Rectal smooth muscle tissue (tissue), 1 donor: ENCODE results near the gene PKM.

Experiments
- H3K27ac ChIP-seq: one replicate; pipeline ENCODE4 v1.7.0; 2013; ENCODE audit warnings: low read depth, low read length, inconsistent platforms
- H3K27me3 ChIP-seq: one replicate; pipeline ENCODE4 v1.7.0; 2013; ENCODE audit warnings: low read length; ENCODE audit not compliant: control insufficient read depth, insufficient read depth
- H3K36me3 ChIP-seq: one replicate; pipeline ENCODE4 v1.7.0; 2013; ENCODE audit warnings: low read length; ENCODE audit not compliant: control insufficient read depth, insufficient read depth
- H3K4me1 ChIP-seq: one replicate; pipeline ENCODE4 v1.7.0; 2013; ENCODE audit warnings: low read length; ENCODE audit not compliant: control insufficient read depth, insufficient read depth
- H3K4me3 ChIP-seq: one replicate; pipeline ENCODE4 v1.7.0; 2013; ENCODE audit warnings: low read length
- H3K9ac ChIP-seq: one replicate; pipeline ENCODE4 v1.7.0; 2013; ENCODE audit warnings: low read length

The PKM gene

DNA sequence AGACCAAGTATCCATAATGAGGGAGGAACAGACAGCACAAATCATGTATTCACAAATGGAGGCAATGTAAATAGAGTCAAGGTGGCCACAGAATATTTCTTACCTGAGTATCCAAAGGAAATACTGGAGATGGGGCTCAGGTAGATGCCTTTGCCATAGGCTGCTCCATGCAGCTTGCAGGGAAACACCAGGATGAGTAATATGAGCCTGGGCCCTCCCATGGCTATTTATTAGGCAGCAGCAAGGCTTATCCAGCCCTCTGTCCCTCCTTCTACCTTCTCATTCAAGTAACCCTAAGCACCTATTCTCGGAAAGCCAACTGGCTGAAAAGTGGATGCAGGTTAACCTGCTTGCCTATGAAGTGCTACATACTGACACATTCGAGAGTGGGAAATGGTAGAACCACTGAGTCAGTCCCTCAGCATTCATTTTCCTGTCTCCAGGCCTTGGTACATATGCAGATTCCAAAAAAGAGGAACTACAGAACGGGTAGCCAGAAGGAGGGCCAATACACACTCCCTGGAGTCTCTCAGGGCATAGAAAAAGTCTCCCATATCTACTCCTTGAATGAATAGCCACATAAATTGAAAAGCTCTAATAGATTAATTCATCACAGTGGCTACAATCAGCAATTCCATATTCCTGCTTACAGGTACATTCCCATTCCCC, 18.3 kb upstream of the PKM start:
- H3K9ac ChIP-seq: no peak overlapping the region
- H3K27ac ChIP-seq: no peak overlapping the region
- no peak overlapping the region for H3K4me3 ChIP-seq
- no peaks in the 10 kb centered on the region for H3K27me3 ChIP-seq
- H3K4me1 ChIP-seq: no peaks in the 10 kb centered on the region
- peaks cover 30% of the 10 kb centered on the region for H3K36me3 ChIP-seq

DNA sequence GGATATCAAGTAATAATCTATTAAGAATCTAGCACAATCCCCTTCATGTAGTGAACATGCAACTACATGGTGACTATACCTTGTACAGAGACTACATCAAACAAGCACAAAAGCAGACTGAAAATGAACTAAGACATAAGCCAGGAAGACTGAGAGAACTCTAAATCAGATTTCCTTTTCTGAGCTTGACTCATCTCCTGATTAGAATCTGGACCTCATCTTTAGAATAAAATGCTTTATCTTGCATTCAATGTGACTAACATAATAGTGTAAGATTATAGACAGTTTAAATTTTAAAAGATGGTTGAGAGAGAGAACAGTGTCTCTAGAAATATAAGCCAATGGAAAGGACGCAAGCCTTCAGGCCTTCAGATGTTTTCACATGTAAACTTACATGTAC, 17.5 kb upstream of the PKM start:
- H3K4me3 ChIP-seq: no peak overlapping the region
- no peaks in the 10 kb centered on the region for H3K4me1 ChIP-seq
- H3K27me3 ChIP-seq: no peaks in the 10 kb centered on the region
- H3K27ac ChIP-seq: no peak overlapping the region
- H3K36me3 ChIP-seq: peaks cover 29% of the 10 kb centered on the region
- no peak overlapping the region for H3K9ac ChIP-seq

- no peaks in the 10 kb centered on the region for H3K4me1 ChIP-seq
- no peak overlapping the region for H3K27ac ChIP-seq
- H3K36me3 ChIP-seq: peaks cover 20% of the 10 kb centered on the region
- H3K27me3 ChIP-seq: no peaks in the 10 kb centered on the region
- no peak overlapping the region for H3K4me3 ChIP-seq
- H3K9ac ChIP-seq: no peak overlapping the region
Measured at GRCh38 chr15:72242775-72243370, 11.9 kb upstream of the PKM start.

GRCh38 chr15:72239652-72240051, 8.7 kb upstream of the PKM start:
- Histone ChIP-seq H3K36me3 (peaks cover 20% of the 10 kb centered on the region), H3K27me3 (no peaks in the 10 kb centered on the region), H3K4me1 (no peaks in the 10 kb centered on the region), H3K4me3 (no peak overlapping the region), H3K27ac (no peak overlapping the region), H3K9ac (no peak overlapping the region)

GRCh38 chr15:72238586-72238985, 7.6 kb upstream of the PKM start:
- Histone ChIP-seq H3K36me3 (peaks cover 16% of the 10 kb centered on the region), H3K9ac (no peak overlapping the region), H3K4me3 (no peak overlapping the region), H3K27ac (no peak overlapping the region), H3K4me1 (no peaks in the 10 kb centered on the region), H3K27me3 (no peaks in the 10 kb centered on the region)

- H3K9ac ChIP-seq: no peak overlapping the region
- no peak overlapping the region for H3K4me3 ChIP-seq
- H3K36me3 ChIP-seq: peaks cover 16% of the 10 kb centered on the region
- H3K27me3 ChIP-seq: no peaks in the 10 kb centered on the region
- H3K4me1 ChIP-seq: no peaks in the 10 kb centered on the region
- no peak overlapping the region for H3K27ac ChIP-seq
Measured at GRCh38 chr15:72237853-72238224, 6.8 kb upstream of the PKM start.

GRCh38 chr15:72237029-72237852, 6.3 kb upstream of the PKM start:
- no peak overlapping the region for H3K4me3 ChIP-seq
- H3K9ac ChIP-seq: no peak overlapping the region
- H3K27ac ChIP-seq: no peak overlapping the region

GRCh38 chr15:72236381-72237003, 5.5 kb upstream of the PKM start:
- Histone ChIP-seq H3K27ac (no peak overlapping the region), H3K4me3 (no peak overlapping the region), H3K9ac (no peak overlapping the region), H3K4me1 (peaks cover 3% of the 10 kb centered on the region), H3K36me3 (peaks cover 7% of the 10 kb centered on the region), H3K27me3 (no peaks in the 10 kb centered on the region)

More at GRCh38 chr15:72237029-72237852, 6.3 kb upstream of the PKM start:
- no peaks in the 10 kb centered on the region for H3K27me3 ChIP-seq
- no peaks in the 10 kb centered on the region for H3K4me1 ChIP-seq
- peaks cover 14% of the 10 kb centered on the region for H3K36me3 ChIP-seq

- Histone ChIP-seq H3K4me1 (peaks cover 3% of the 10 kb centered on the region), H3K4me3 (no peak overlapping the region), H3K9ac (no peak overlapping the region), H3K27ac (no peak overlapping the region), H3K36me3 (no peaks in the 10 kb centered on the region), H3K27me3 (no peaks in the 10 kb centered on the region)
Measured at GRCh38 chr15:72235298-72235697, 4.3 kb upstream of the PKM start.

GRCh38 chr15:72233769-72234168, 2.8 kb upstream of the PKM start:
- Histone ChIP-seq H3K9ac (no peak overlapping the region), H3K4me1 (peaks cover 9% of the 10 kb centered on the region), H3K4me3 (no peak overlapping the region), H3K36me3 (no peaks in the 10 kb centered on the region), H3K27me3 (no peaks in the 10 kb centered on the region), H3K27ac (no peak overlapping the region)

DNA sequence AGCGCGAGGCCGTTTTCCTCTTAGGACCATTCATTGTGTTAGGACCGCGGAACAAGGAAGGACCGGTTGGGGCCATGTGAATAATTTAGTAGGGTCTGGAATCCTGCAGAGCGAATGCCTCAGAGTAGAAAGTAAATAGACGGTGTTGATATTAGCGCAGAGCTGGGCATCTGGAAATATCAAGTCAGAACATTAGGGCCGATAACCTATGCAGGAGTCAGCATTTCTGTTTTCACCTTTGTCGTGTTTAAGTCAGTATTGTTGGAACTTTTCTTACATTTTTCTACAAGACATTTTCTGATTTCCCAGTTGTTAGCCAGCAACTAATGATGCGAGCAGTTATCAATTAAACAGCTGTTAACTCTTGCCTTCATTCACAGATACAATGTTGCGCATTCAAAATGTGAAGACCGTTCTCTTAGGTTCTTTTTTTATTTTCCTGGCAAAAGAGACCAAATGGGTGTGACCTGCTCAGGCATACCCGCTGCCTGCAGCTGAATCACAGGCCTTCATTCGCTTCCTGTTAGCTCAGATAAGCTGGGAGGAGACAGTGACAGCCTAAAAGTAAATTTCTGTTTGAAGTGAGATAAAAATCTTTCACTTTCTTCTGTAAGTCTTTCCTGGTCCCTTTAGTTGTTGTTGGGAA, 966 bp upstream of the PKM start:
- Histone ChIP-seq H3K27me3 (no peaks in the 10 kb centered on the region), H3K4me3 (peak overlapping the region; percentile 81), H3K4me1 (peaks cover 15% of the 10 kb centered on the region), H3K27ac (peak overlapping the region; percentile 91), H3K9ac (peak overlapping the region; percentile 58), H3K36me3 (no peaks in the 10 kb centered on the region)
